HEK293T (cell line): ENCODE measurements around the gene SEMA4D.
"Not testable (repeated sequence)": the region's sequence is repeated elsewhere in the genome, so short reads cannot be mapped to it uniquely, and the experiment has no call there.

Experiments used
- CTCF ChIA-PET: fragments of 350-600 bp; formaldehyde crosslinking; extraction: SDS; loops from one replicate; lab custom pipeline; 2021; ENCODE audit warnings: antibody characterized with exemption, inconsistent platforms; lab: Yijun Ruan, JAX
- POLR2A ChIA-PET: fragments of 350-600 bp; formaldehyde crosslinking; extraction: SDS; loops from one replicate; lab custom pipeline; 2020; ENCODE audit warnings: antibody characterized with exemption, inconsistent platforms; lab: Yijun Ruan, JAX
- DNase-seq: peaks from one replicate; pipeline ENCODE4 v3.0.0; 2012; ENCODE audit warnings: mixed read lengths; ENCODE audit errors: extremely low spot score
- ARNT ChIP-seq: fragments of 450-650 bp; IDR thresholded peaks from 2 replicates; pipeline ENCODE4 v1.6.1; 2017; ENCODE audit warnings: mild to moderate bottlenecking
- BHLHE40 ChIP-seq: fragments of 450-650 bp; IDR thresholded peaks from 2 replicates; pipeline ENCODE4 v1.6.1; 2016; ENCODE audit warnings: mild to moderate bottlenecking, moderate library complexity, borderline replicate concordance
- CTBP1 ChIP-seq: fragments of 450-650 bp; IDR thresholded peaks from 2 replicates; pipeline ENCODE4 v1.6.1; 2016; ENCODE audit warnings: borderline replicate concordance
- ELF4 ChIP-seq: fragments of 450-650 bp; IDR thresholded peaks from 2 replicates; pipeline ENCODE4 v1.6.1; 2017; ENCODE audit warnings: antibody characterized with exemption
- FOXA1 ChIP-seq: fragments of 450-650 bp; IDR thresholded peaks from 2 replicates; pipeline ENCODE4 v1.6.1; 2016; ENCODE audit warnings: mild to moderate bottlenecking
- FOXK2 ChIP-seq: fragments of 450-650 bp; IDR thresholded peaks from 2 replicates; pipeline ENCODE4 v1.6.1; 2016; ENCODE audit warnings: mild to moderate bottlenecking
- FOXM1 ChIP-seq: fragments of 450-650 bp; IDR thresholded peaks from 2 replicates; pipeline ENCODE4 v1.6.1; 2017; ENCODE audit warnings: mild to moderate bottlenecking, borderline replicate concordance
- HDGF ChIP-seq: fragments of 450-650 bp; IDR thresholded peaks from 2 replicates; pipeline ENCODE4 v1.6.1; 2017; ENCODE audit warnings: antibody characterized with exemption, borderline replicate concordance
- L3MBTL2 ChIP-seq: fragments of 450-650 bp; conservative IDR thresholded peaks from 2 replicates; pipeline ENCODE4 v1.6.1; 2016; ENCODE audit warnings: mild to moderate bottlenecking
- LEF1 ChIP-seq: fragments of 450-650 bp; IDR thresholded peaks from 2 replicates; pipeline ENCODE4 v1.6.1; 2017; ENCODE audit warnings: mild to moderate bottlenecking, borderline replicate concordance
- NFRKB ChIP-seq: fragments of 450-650 bp; IDR thresholded peaks from 2 replicates; pipeline ENCODE4 v1.6.1; 2016; ENCODE audit warnings: mild to moderate bottlenecking, moderate library complexity
- SP1 ChIP-seq: fragments of 450-650 bp; IDR thresholded peaks from 2 replicates; pipeline ENCODE4 v1.6.1; 2017
- SUZ12 ChIP-seq: fragments of 450-650 bp; IDR thresholded peaks from 2 replicates; pipeline ENCODE4 v1.6.1; 2016; ENCODE audit warnings: mild to moderate bottlenecking
- TARDBP ChIP-seq: fragments of 450-650 bp; IDR thresholded peaks from 2 replicates; pipeline ENCODE4 v1.6.1; 2016
- ZNF384 ChIP-seq: fragments of 450-650 bp; IDR thresholded peaks from 2 replicates; pipeline ENCODE4 v1.6.1; 2016
- TF ChIP-seq, protein P1 (sequence below): fragments of 450-650 bp; IDR thresholded peaks from 2 replicates; pipeline ENCODE4 v1.6.1; 2016

The SEMA4D gene

GRCh38 chr9:89476546-89476945 lies 21.4 kb downstream of the SEMA4D start:
- no peak for TF ChIP-seq ARNT
- ChIA-PET POLR2A (no interaction called here), CTCF (no interaction called here)
- DNase-seq: no peak

DNA sequence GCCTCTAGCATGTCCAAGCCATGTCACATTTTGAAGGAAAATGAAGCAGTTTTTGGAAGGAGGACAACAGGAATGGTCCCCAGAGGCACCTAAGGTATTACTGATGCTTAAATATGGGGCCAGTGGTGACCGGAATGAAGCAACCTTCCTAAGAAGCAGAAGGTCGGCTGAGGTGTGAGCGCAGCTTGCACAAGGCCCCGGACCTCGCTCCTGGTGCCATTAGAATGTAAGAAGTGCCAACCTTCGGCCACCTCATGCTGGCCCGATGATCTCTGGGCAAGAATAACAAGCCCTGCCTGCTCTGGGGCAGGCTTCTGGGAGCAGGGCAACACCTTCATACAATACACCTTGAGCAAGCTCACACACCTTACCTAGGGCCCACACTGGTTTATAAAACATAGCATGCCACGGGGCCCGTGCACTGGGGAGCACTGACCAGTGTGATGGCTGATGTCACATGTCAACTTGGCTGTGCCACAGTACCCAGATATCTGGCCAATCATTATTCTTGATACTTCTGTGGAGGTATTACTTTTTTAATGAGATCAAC lies 21.9 kb downstream of the SEMA4D start:
- TF ChIP-seq L3MBTL2: no peak
- TF ChIP-seq ARNT: no peak
- TF ChIP-seq BHLHE40: no peak
- no peak for TF ChIP-seq LEF1
- TF ChIP-seq ZNF384: no peak
- TF ChIP-seq SP1: no peak
- TF ChIP-seq, protein P1, sequence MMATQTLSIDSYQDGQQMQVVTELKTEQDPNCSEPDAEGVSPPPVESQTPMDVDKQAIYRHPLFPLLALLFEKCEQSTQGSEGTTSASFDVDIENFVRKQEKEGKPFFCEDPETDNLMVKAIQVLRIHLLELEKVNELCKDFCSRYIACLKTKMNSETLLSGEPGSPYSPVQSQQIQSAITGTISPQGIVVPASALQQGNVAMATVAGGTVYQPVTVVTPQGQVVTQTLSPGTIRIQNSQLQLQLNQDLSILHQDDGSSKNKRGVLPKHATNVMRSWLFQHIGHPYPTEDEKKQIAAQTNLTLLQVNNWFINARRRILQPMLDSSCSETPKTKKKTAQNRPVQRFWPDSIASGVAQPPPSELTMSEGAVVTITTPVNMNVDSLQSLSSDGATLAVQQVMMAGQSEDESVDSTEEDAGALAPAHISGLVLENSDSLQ: no peak
- no peak for TF ChIP-seq CTBP1
- no peak for TF ChIP-seq ELF4
- no peak for TF ChIP-seq HDGF
- no peak for TF ChIP-seq FOXK2
- no peak for TF ChIP-seq NFRKB
- DNase-seq: no peak
- CTCF ChIA-PET: no interaction called here
- POLR2A ChIA-PET: no interaction called here

- DNase-seq: no peak
- TF ChIP-seq ZNF384: no peak
- no peak for TF ChIP-seq ELF4
- no peak for TF ChIP-seq LEF1
- TF ChIP-seq CTBP1: no peak
- TF ChIP-seq, protein P1: no peak
- TF ChIP-seq NFRKB: no peak
- TF ChIP-seq L3MBTL2: no peak
- no peak for TF ChIP-seq FOXA1
- no peak for TF ChIP-seq FOXM1
- no peak for TF ChIP-seq SP1
- TF ChIP-seq FOXK2: no peak
- no peak for TF ChIP-seq ARNT
- no peak for TF ChIP-seq HDGF
- TF ChIP-seq BHLHE40: no peak
- no peak for TF ChIP-seq TARDBP
- TF ChIP-seq SUZ12: no peak
- CTCF ChIA-PET: no interaction called here
- POLR2A ChIA-PET: no interaction called here
These were observed 23.0 kb downstream of the SEMA4D start for GRCh38 chr9:89474939-89475338.

DNA sequence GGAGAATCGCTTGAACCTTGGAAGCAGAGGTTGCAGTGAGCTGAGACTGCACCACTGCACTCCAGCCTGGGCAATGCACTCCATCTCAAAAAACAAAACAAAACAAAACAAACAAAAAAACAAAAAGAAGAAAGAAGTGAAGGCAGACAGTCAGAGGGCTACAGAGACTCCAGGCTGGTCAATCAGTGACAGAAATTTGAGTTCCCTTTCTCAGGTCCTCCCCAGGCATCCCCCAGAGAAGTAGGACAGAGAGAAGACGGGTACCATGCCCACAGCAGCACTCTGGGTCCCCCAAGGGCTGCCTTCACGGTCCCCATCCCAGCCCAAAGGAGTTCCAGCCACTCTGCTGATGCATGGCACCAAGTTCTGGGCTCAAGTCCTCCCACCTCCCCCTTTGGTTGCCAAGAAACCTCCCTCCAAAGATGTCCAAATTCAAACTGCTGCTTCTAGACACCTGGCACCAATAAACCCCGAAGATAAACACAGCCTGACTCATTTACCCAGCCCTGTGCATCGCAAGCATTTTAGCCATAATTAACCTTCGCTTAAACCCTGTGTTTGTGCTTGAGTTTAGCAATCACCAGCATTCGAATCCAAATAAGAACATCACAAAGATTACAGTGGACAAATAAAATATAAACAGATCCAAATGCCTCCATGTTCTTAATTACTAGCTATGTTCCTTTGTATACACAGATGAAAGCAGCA lies 24.0 kb downstream of the SEMA4D start:
- ChIA-PET CTCF (no interaction called here), POLR2A (no interaction called here)
- no peak for DNase-seq
- no peak for TF ChIP-seq FOXK2
- TF ChIP-seq ELF4: no peak
- TF ChIP-seq SP1: no peak
- no peak for TF ChIP-seq SUZ12
- no peak for TF ChIP-seq LEF1
- TF ChIP-seq HDGF: no peak
- TF ChIP-seq BHLHE40: no peak
- TF ChIP-seq ARNT: no peak
- TF ChIP-seq FOXA1: no peak
- TF ChIP-seq TARDBP: no peak
- TF ChIP-seq NFRKB: no peak

DNA sequence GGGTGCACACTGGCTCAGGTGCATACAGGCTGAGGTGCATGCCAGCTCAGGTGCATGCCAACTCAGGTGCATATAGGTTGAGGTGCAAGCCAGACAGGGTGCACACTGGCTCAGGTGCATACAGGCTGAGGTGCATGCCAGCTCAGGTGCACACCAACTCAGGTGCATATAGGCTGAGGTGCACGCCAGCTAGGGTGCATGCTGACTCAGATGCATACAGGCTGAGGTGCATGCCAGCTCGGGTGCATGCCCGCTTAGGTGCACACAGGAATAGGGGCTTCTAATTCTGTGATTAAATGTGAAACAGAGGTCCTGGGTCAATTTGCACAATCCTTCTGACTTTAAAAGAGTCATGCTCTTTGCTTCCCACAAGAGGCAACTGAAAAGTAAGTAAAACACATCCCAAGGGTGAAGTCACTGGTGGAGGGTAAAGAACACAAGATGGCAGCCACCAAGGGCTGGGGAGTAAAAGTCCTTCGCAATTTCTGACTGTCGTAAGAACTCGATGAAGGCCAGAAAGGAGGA lies 26.1 kb downstream of the SEMA4D start:
- CTCF ChIA-PET, DNase-seq, POLR2A ChIA-PET: not testable (repeated sequence)

DNA sequence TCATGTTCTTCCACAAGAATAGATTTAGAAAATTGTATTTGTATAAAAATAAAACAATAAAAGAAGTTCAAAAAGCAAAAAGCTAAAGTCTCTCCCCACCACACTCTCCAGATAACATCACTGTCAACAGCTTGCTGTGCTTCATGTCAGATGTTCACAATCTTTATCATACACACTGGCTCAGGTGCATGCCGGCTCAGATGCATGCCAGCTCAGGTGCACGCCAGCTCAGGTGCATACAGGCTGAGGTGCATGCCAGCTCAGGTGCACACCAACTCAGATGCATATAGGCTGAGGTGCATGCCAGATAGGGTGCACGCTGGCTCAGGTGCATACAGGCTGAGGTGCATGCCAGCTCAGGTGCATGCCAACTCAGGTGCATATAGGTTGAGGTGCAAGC lies 26.5 kb downstream of the SEMA4D start:
- POLR2A ChIA-PET: no interaction called here
- TF ChIP-seq, protein P1: no peak
- no peak for TF ChIP-seq FOXA1
- no peak for TF ChIP-seq L3MBTL2
- TF ChIP-seq NFRKB: no peak
- no peak for TF ChIP-seq BHLHE40
- TF ChIP-seq HDGF: no peak
- TF ChIP-seq CTBP1: no peak
- no peak for TF ChIP-seq FOXM1
- TF ChIP-seq ELF4: no peak
- no peak for TF ChIP-seq ZNF384
- no peak for TF ChIP-seq SP1
- no peak for TF ChIP-seq TARDBP
- no peak for TF ChIP-seq ARNT
- no peak for TF ChIP-seq SUZ12
- TF ChIP-seq FOXK2: no peak
- no peak for TF ChIP-seq LEF1
- CTCF ChIA-PET: no interaction called here
- no peak for DNase-seq
